Stimulated activated naive CD8-positive, alpha-beta T cell treated with anti-CD3 and anti-CD28 coated beads, Interleukin-15, Interleukin-2, amounts not matched to agents 100 U/mL and 50 U/mL, for 24 hours (primary cell): ENCODE measurements around the gene RNF180.
"Not testable (repeated sequence)": the region's sequence is repeated elsewhere in the genome, so short reads cannot be mapped to it uniquely, and the experiment has no call there.

Source experiments
- ATAC-seq: fragments of 150-1000 bp; cut with Tn5 transposase; one replicate; pipeline ENCODE4 v1.10.0; 2021
- DNase-seq: peaks from one replicate; pipeline ENCODE4 v3.0.0; 2021

The RNF180 gene

DNA sequence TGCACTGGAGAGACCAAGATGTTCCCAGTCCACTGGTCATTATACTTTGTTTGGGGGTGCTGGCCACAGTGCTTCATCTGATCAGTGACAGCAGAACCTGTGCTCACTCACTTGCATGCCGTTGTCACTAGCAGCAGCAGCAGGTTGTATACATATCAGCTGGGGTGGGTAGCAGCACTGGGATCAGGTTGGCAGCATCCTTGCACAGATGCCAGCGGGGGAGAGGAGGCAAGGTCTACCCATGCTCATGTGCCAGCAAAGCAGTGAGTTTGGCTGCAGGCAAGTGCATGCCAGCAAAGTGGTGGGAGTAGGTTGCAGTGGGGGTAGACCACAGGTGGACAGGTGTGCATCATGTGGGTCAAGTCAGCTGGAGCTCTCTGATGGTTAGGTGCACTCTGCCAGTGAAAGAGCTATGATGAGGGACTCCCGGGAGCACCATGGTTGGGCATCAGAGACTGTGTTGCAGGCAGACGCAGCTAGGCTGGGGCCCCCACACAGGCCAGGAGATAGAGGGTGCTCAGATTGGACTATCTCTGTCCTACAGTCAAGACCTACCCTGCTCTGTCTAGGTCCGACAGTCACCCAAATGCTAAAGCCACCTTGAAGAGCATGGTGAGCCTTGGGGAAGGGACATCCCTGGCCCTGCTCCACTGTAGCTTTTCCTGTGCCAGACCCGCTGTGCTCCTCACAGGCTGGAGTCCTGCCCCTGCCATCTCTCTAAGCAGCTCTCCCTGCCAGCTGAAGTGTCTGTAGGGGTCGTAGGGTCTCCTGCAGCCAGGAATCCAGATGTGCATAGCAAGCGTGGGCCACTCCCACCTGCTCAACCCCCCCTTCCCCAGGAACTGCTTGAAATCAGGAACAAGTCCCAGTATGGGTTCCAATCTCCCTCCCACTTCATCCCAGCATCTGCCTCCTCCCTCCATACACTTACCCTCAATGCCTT is 119.8 kb downstream of the RNF180 start:
- ATAC-seq, result no peak
- no peak for DNase-seq

DNA sequence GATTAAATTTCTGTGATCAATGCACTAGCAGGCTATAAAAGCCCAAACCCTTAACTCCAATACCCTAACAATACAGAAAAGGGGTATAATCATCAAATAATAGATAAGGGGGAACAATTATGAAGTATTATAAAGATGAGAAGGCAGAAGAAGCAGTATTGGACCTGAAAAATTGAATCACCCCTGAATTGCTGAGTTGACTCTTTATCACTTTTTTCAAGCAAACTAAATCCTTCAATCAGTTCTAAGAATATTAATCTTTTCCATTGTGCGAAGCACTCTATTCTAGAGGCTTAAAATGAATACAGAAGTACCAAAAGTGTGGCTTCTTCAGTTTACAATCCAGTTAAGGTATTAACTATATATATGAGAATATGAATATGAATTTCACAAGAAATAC is 120.7 kb downstream of the RNF180 start:
- DNase-seq, result no peak
- ATAC-seq, result no peak

DNA sequence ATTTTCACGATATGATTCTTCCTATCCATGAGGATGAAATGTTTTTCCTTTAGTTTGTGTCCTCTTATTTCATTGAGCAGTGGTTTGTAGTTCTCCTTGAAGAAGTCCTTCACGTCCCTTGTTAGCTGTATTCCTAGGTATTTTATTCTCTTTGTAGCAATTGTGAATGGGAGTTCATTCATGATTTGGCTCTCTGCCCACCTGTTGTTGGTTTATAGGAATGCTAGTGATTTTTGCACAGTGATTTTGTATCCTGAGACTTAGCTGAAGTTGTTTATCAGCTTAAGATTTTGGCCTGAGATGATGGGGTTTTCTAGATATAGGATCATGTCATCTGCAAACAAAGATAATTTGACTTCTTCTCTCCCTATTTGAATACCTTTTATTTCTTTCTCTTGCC is 122.9 kb downstream of the RNF180 start:
- DNase-seq, ATAC-seq: not testable (repeated sequence)

DNA sequence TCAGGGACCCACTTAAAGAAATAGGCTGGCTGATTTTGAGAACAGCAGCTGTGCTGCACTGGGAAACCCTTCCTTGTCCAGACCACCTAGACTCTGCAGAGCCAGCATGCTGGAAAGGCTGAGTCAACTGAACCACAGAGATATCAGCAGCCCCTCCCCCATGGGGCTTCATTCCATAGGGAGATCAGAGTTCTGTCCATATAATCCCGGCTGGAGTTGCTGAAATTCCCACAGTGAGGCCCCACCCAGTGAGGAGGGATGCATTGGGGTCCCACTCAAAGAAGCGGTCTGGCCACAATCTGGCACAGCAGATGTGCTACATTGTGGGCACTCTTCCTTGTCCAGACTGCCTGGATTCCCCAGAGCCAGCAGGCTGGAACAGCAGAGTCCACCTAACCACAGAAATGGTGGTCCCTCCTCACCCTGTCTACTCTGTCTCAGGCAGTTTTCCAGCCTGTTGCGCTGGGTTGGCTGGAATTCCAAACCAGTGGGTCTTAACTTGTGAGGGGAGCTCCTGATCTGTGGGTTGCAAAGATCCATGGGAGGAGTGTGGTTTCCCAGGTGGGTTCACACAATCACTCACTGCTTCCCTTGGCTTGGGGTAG is 127.1 kb downstream of the RNF180 start:
- DNase-seq (no peak), ATAC-seq (no peak)

DNA sequence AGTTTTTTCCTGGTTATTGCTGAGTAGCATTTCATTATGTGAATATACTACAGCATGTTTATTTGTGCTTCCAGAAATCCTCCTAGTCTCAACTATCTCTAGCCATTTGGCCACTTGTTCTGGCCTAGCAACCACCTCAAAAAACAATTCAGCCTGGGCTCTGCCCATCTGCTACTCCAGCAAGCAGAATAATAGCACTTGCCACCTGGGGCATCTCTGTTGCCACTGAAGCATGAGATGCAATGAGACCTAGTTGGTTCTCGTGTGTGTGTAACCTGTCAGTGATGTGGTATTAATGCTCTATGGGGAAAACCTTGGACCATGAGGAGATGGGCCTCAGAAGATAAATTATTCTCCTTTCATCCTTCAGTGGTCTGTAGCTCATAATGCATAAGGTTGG is 129.5 kb downstream of the RNF180 start:
- DNase-seq, result no peak
- ATAC-seq, result no peak

DNA sequence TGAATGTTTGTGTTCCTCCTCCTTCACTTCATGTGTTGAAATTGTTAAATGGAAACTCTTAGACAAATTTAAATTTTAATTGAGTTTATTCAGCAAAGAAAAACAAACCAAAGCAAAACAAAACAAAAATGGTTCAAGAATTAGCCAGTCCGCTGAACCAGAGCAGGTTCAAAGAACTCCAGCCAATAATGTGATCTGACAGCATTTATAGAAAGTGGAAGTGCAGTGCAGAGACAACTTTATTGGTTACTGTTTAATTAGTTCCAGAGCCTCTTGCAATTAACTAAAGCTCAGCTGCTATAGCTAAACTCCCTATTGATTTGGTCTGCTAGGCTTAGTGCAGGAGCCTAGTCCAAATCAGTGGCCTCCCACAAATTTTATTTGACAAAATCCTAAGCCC is 132.9 kb downstream of the RNF180 start:
- DNase-seq (no peak), ATAC-seq (no peak)

DNA sequence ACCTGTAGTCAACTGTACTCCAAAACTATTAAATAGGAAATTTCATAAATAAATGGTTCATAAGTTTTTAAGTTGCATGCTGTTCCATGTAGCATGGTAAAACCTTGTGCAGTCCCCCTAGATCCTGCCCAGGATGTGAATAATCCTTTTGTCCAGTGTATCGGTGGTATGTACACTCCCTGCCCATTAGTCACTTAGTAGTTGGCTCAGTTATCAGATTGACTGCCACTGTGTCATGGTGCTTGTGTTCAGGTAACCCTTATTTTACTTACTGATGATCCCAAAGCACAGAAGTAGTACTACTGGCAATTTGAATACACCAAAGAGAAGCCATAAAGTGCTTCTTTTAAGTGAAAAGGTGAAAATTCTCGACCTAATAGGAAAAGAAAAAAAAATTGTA is 134.2 kb downstream of the RNF180 start:
- no peak for ATAC-seq
- DNase-seq, result no peak

DNA sequence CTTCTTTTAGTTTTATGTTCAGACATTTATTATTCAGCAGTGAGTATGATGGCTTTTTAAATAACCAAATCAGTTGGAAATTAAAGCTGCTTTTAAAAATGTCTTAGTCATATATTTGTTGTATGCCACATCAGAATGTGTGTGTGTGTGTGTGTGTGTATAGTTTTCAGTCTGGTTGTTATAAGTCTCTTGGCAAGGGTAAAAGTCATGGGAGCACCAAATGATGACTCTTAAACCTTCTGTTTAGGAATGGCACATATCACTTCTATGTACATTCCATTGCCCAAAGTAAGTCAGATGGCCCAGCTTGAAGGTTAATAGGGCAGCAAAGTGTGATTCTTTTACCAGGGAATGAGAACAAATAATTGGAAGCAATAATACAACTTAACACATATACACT is 135.9 kb downstream of the RNF180 start:
- no peak for ATAC-seq

DNA sequence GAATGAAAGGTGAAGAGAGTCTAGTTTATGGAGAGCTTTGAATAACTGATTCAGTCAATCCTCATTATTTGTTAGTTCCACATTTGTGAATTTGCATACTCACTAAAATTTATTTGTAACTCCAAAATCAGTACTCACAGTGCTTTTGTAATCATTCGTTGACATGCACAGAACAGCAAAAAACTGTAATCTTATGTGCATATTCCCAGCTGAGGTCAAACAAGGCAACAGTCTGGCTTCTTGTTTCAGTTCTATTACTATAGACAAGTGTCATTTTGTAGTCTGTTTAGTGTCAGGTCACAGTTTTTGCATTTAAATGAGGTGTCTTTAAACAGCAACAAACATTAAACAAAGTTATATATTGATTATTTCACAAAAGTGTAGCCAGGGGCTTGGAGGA is 142.5 kb downstream of the RNF180 start:
- ATAC-seq (no peak), DNase-seq (no peak)

More for the DNA sequence above, 135.9 kb downstream of the RNF180 start:
- DNase-seq, result no peak

DNA sequence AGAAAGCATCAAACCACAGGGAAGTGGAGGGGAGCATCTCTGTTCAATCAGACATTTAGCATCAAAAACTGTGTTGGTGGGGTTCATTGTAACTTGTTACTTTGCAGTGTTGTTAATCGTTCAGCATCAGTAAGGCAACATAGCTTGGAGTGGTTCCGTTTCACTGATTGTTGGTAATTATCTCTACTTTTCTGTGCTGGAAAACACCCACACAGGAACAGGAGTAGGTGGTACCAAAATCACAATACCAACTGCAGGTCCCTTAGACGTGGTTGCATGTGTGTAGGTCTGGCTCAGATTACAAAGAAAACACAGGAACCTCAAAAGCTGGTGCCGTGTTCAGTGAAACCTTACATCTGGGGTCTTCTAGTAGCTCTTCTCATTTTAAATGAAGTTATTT is 146.8 kb downstream of the RNF180 start:
- ATAC-seq (no peak), DNase-seq (no peak)

DNA sequence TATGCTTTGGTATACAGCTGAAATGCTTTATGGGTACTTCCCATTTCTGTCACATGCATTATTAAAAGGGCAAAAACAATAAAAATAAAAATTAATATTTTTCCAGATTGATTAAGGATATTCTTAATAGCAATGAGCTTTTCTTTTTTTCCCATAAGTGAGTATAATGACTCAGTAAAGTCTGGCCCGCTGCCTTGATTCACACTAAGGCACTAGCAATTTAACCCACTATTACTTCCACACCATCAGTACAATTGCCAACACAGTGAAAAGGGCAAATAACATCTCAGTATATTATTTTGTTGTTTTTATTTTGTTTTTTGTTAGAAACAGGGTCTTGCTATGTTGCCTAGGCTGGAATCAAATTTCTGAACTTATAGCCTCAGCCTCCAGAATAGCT is 150.1 kb downstream of the RNF180 start:
- DNase-seq (no peak), ATAC-seq (no peak)

DNA sequence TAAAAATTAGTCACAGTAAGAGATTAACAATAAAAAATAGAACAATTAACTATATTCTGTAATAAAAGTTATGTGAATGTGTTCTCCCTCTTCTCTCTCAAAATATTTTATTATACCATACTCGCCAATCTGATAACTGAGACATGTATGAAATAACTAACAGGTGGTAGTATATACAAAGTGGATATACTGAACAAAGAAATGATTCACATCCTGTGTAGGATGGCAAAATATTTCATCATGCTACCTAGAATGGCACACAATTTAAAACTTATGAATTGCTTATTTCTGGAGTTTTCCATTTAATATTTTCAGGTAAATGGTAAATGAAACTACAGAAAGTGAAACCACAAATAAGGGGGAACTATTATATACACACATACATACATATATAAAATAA is 152.5 kb downstream of the RNF180 start:
- no peak for DNase-seq
- no peak for ATAC-seq

DNA sequence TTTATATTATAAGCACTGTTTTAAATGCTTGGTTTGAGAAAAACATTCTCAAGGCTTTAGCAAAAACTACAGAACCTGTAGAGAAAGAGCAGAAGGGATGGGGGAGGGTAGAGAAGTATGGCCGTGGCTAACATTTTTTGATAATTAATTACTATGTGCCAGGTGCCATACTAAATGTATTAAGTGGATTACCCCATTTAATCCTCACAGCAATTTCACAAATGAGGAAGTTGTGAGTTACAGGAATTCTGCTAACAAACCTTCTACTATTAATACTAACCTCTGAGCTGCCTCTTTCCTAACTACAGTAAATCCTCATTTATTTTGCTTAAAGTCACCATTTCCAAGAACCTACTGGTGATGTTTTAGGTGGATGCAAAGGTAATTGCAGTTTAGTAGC is 157.9 kb downstream of the RNF180 start:
- ATAC-seq (no peak), DNase-seq (no peak)

DNA sequence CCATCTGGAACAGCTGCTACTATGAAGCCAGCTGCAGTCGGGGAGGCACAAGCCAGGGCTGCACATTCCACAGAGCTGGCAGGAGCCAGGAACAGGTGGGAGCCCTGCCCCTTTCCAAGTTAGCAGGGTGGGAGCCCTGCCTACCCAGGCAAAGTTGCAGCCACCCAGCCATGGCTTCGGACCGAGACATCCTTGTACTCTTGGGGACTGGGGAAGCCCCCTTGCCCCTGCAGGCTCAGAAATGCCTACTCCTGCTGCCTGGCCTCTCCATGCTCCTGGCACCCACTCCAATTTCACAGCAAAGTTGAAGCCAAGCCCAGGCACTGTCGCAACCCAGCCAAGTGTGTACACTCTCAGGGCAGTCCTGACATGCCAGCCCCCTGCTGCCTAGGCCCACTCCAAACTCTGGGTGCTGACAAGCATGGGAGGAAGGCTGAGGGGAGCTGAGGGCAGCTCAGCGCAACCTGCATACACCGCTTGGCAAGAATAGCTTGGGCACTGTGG is 165.1 kb downstream of the RNF180 start:
- ATAC-seq, result no peak
- DNase-seq, result no peak

DNA sequence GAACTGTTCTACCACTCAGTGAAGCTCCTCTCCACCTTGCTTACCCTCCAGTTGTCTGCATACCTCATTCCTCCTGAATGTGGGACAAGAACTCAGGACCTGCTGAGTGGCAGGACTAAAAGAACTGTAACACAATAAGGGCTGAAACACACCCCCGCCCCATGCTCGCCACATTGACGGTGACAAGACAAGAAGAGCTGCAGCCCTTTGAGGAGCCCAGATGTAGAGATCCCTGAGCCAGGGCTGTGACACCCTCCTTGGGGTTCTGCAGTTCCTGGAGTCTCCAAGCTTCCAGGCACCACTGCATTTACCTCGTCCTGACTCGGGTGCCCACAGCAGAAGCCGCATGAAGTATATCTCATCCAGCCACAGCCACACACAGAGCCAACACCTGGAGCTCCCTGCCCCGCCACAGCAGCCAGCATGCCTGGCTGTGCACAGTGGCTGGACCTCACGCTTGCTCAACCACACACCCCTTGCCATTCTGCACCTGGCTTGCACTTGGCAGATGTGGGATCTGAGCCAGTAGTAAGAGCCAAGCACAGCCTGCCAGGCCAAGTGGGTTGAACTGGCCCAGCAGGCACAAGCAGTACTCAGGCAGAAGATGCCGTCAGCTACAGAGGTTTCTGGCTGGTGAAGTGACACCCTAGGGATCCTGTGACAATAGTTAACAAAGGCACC is 166.1 kb downstream of the RNF180 start:
- DNase-seq (no peak), ATAC-seq (no peak)

DNA sequence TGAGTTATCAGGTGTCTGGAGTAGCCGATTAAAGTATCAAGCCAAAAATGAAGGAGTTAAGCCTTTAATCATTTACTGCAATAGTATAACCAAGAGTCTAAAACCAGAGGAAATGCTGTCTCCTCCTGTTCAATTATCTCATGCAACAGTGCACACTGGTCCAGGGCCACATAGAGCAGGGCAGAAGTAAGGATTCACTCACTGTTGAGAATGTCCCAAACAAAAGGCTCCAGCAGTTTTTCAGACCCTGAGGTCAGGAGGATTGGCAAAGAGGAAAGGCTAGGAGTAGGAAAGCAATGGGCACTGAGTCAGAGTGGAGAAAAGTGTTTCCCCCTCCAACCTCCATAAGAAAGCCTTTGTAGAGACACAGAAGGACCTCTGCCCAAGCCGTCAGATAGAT is 168.2 kb downstream of the RNF180 start:
- ATAC-seq, result no peak
- DNase-seq, result no peak

DNA sequence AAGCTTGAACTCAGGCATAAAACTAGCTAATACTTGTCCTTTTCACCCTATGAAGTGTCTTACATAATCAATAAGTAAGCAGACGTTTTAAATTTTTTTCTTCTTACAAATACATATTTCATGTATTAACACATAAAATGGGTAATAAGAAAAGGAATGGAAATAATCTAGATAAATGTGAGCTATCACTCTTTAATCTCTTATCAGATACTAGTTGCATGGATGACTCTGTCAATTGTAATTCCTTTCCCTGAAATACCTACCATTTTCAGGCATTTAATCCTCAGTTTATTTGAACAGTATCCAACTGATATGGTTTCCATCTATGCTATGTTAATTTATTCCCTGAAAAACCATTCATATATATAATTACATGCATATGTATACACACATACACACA is 174.1 kb downstream of the RNF180 start:
- ATAC-seq (no peak), DNase-seq (no peak)

DNA sequence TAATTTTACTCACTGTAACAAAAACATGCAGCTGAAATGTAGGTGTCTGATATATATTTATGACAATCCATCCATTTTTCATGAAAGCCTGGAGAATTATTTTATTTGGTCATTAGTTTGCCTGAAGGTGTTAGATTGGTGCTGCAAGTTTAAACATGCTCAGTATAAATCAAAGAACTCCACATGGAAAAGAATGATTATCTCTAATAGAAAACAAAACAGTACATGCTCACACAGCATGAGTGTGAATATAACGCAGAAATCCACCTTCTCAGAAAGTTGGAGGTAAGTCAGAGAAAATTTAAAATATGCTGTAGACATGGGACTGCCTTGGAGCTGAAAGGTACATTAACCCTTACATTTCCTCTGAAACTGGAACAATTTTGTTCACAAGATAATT is 174.7 kb downstream of the RNF180 start:
- DNase-seq, result no peak
- no peak for ATAC-seq

DNA sequence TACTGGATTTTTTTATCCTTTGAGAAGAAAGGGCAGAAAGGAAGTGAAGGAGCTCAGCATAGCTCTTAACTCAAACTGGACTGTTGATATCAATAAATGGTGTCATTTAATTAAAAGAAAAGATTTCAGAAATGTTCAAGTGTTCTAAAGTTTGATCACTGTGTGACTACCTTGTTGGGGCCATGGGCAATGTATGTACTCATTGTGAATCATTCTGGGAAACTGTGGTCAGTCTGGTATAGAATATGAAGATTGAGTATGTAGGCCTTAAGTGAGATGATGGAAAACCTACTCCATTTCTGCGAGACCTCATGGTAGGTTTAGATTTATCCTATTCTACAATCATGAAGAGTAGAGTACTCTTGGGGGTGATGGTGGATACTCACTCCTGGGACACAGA is 175.7 kb downstream of the RNF180 start:
- ATAC-seq, result no peak

DNA sequence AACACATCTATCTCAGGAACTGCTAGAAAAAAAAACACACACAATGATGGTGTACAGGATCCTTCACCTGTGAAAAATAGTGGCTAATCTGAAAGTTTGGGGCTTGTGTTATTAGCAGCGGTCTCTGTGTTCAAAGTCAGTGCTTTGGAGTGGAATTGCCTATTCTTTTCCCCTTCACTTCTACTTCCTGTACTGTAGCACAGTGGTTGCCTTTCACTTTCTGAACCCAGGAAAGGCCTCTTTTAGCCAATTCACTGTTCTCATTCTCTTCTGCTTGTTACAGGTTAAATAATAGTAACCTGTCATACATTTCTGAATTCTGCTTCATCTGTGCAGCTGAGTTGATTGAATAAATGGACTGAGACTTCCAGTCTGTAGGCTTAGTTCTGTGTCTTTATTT is 178.9 kb downstream of the RNF180 start:
- no peak for ATAC-seq
- DNase-seq, result no peak

More for the DNA sequence above, 175.7 kb downstream of the RNF180 start:
- DNase-seq, result no peak

DNA sequence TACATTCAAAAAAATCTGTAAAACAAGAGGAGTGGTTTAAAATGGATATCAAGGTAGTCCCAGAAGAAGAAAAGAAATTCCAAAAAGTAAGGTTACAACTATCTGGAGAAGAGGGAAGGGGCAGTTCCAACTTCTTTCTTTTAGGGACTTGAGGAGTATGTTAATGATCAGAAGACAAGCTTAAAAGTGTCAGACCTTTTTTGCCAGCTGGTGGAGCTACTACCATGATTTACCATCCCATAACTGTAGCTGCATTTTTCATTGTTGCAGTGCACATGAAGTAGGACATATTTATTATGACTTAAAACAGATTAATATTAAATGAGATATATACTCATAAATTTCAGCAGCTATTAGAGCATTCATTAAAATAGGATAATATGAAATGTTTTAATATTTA is 181.7 kb downstream of the RNF180 start:
- ATAC-seq (no peak), DNase-seq (no peak)

DNA sequence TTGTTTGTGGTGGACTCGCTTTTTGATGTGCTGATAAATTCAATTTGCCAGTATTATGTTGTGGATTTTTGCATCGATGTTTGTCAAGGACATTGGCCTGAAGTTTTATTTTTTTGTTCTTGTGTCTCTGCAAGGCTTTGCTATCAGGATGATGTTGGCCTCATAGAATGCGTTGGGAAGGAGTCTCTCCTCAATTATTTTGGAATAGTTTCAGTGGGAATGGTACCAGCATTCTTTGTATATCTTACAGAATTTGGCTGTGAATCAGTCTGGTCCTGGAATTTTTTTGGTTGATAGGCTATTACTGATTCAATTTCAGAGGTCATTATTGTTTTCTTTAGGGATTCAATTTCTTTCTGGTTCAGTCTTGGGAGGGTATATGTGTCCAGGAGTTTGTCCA is 198.8 kb downstream of the RNF180 start:
- DNase-seq, result no peak
- no peak for ATAC-seq

DNA sequence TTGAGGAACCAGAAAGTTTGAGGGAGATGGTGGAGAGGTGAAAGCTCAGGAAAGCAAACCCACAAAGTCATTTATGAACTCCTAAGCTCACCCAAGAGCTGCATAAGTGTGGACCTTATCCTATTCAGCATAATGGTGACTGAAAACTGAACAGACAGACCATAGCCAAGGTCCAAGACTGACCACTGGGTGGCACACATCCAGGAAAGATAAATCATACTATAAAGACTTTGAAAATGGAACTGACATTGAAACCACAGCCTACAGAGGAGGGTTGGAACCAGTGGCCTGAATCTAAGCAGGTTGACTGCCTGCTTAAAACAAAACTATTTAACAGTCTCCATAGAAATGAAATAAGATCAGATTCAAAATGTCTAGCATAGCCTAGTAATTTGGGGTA is 219.1 kb downstream of the RNF180 start:
- ATAC-seq (no peak), DNase-seq (no peak)
